NCI-H1436 treated with DMSO at 0.1 percent for 48 hours (cell line): ENCODE results near the gene OTUB2.

Experiments
- DNase-seq: peaks from one replicate; lab custom pipeline; 2025; lab: John Stamatoyannopoulos, UW

OTUB2 gene

GRCh38 chr14:93997082-93997481 lies 29.1 kb upstream of the OTUB2 start, which contains the start of gene CCDC197:
Gene CCDC197, plus strand, starts transcription at chr14:93997301. Its CDS starts 831 bp downstream, at chr14:93998132.
- DNase-seq: no peak

GRCh38 chr14:93997916-93998870 lies 27.9 kb upstream of the OTUB2 start:
- no peak for DNase-seq

GRCh38 chr14:93998871-93999403 lies 27.2 kb upstream of the OTUB2 start:
- no peak for DNase-seq

GRCh38 chr14:93999573-93999972 lies 26.6 kb upstream of the OTUB2 start:
- no peak for DNase-seq

GRCh38 chr14:94000267-94000666 lies 25.9 kb upstream of the OTUB2 start:
- DNase-seq: no peak

GRCh38 chr14:94001016-94001415 lies 25.1 kb upstream of the OTUB2 start:
- DNase-seq: no peak

GRCh38 chr14:94001501-94002396 lies 24.4 kb upstream of the OTUB2 start:
- DNase-seq: no peak

GRCh38 chr14:94003397-94003796 lies 22.7 kb upstream of the OTUB2 start:
- DNase-seq: no peak

- DNase-seq: no peak
Observed at GRCh38 chr14:94004015-94004414, 22.1 kb upstream of the OTUB2 start.

- DNase-seq: no peak
Observed at GRCh38 chr14:94005324-94006073, 20.6 kb upstream of the OTUB2 start.

GRCh38 chr14:94008234-94008633 lies 17.9 kb upstream of the OTUB2 start:
- no peak for DNase-seq

GRCh38 chr14:94009767-94010166 lies 16.4 kb upstream of the OTUB2 start:
- no peak for DNase-seq

- no peak for DNase-seq
Observed at GRCh38 chr14:94010625-94011024, 15.5 kb upstream of the OTUB2 start.

- DNase-seq: no peak
Observed at GRCh38 chr14:94011795-94012194, 14.3 kb upstream of the OTUB2 start.

GRCh38 chr14:94014382-94014781 lies 11.8 kb upstream of the OTUB2 start:
- DNase-seq: no peak

- no peak for DNase-seq
Observed at GRCh38 chr14:94015223-94015622, 10.9 kb upstream of the OTUB2 start.

- no peak for DNase-seq
Observed at GRCh38 chr14:94016446-94016976, 9.6 kb upstream of the OTUB2 start.

- DNase-seq: no peak
Observed at GRCh38 chr14:94018308-94018707, 7.8 kb upstream of the OTUB2 start.

GRCh38 chr14:94019329-94019728 lies 6.8 kb upstream of the OTUB2 start:
- no peak for DNase-seq

GRCh38 chr14:94020267-94020666 lies 5.9 kb upstream of the OTUB2 start:
- DNase-seq: no peak

GRCh38 chr14:94021001-94021400 lies 5.1 kb upstream of the OTUB2 start:
- no peak for DNase-seq
